ENCODE results near the gene KCNQ1OT1. TPM values are rescaled to one million over a fixed set of nuclear protein-coding genes. Genes with fewer than 3 reads are reported as not detected.
A peak's percentile ranks its signal among the peaks of the same experiment; 100 is the strongest.

KCNQ1OT1 gene
- total RNA-seq = 1 to 10 TPM in 1 of 2 donors, under 1 TPM in 1; 0.77 to 1.5 TPM

DNA sequence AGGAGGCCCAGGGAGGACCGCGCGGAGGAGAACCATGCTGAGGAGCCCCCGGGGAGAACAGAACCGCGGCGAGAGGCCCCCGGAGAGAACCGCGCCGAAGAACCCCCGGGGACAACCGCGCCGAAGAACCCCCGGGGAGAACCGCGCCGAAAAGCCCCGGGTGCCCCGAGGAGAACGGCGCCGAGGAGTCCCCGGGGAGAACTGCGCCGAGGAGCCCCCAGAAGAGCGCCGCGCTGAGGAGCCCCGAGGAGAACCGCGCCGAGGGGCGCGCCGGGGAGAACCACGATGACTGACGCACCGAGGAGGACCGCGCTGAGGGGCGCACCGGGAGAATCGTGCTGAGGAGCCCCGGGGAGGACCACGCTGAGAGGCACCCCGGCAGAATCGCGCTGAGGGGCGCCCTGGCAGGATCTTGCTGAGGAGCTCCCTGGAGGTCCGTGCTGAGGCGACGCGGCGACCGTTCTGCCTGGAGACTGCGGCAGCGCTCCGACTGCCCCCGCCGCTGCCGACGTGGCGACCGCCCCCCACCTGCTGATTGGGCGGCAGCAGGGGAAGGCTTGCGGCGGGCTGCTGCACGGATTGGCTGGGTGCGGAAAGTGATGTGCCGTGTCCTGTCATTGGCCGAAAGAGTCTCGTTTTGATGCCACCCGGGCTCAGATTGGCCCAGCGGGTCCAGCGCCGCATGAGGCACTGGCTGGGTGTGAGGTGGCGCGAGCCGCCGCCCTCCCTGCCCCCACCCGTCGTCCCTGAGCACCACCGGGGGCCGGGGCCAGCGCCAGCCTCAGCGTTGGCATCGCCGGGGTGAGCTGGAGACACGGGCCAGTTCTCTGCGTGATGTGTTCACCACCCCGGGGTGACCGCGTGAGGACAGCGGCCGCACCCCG, at the start of gene KCNQ1OT1:
Gene KCNQ1OT1, minus strand, starts transcription at position 464 of the 884 bp plus-strand sequence.
- H3K9ac ChIP-seq (ENCODE audit: low read depth in 2 of 2, low read length in 2 of 2) = peak within 1 kb of the TSS; percentile 77 to 88
- no peaks in the 10 kb centered on the region for H3K27me3 ChIP-seq
- no peaks in the 10 kb centered on the region for H3K9me3 ChIP-seq
- intact Hi-C loops (cut with DNase I) = loop anchor here (10.0 kb wide), 1 partner anchor 185 kb away; the partner anchor contains the start of gene CDKN1C
- H3K36me3 ChIP-seq = no peaks in the 10 kb centered on the region
- H3K4me3 ChIP-seq = peak within 1 kb of the TSS; percentile 62
- peak; percentile 90 for DNase-seq
- peak within 1 kb of the TSS; percentile 71 for H3K27ac ChIP-seq
- peaks cover 6% of the 10 kb centered on the region for H3K4me1 ChIP-seq
- TF ChIP-seq, protein P1, sequence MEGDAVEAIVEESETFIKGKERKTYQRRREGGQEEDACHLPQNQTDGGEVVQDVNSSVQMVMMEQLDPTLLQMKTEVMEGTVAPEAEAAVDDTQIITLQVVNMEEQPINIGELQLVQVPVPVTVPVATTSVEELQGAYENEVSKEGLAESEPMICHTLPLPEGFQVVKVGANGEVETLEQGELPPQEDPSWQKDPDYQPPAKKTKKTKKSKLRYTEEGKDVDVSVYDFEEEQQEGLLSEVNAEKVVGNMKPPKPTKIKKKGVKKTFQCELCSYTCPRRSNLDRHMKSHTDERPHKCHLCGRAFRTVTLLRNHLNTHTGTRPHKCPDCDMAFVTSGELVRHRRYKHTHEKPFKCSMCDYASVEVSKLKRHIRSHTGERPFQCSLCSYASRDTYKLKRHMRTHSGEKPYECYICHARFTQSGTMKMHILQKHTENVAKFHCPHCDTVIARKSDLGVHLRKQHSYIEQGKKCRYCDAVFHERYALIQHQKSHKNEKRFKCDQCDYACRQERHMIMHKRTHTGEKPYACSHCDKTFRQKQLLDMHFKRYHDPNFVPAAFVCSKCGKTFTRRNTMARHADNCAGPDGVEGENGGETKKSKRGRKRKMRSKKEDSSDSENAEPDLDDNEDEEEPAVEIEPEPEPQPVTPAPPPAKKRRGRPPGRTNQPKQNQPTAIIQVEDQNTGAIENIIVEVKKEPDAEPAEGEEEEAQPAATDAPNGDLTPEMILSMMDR (IDR thresholded peaks at IDR 0.05) = no peak

- TF ChIP-seq, protein P1 (IDR thresholded peaks at IDR 0.05) = no peak
- Histone ChIP-seq H3K27ac (no peak overlapping the region), H3K36me3 (no peaks in the 10 kb centered on the region), H3K9ac (ENCODE audit: low read depth in 2 of 2, low read length in 2 of 2) (no peak overlapping the region), H3K27me3 (no peaks in the 10 kb centered on the region), H3K4me3 (no peak overlapping the region), H3K4me1 (no peaks in the 10 kb centered on the region), H3K9me3 (no peaks in the 10 kb centered on the region)
- intact Hi-C loops (cut with DNase I) = no loop called here
- no peak for DNase-seq
Observed at GRCh38 chr11:2748814-2749554, 49.2 kb upstream of the KCNQ1OT1 start.

DNA sequence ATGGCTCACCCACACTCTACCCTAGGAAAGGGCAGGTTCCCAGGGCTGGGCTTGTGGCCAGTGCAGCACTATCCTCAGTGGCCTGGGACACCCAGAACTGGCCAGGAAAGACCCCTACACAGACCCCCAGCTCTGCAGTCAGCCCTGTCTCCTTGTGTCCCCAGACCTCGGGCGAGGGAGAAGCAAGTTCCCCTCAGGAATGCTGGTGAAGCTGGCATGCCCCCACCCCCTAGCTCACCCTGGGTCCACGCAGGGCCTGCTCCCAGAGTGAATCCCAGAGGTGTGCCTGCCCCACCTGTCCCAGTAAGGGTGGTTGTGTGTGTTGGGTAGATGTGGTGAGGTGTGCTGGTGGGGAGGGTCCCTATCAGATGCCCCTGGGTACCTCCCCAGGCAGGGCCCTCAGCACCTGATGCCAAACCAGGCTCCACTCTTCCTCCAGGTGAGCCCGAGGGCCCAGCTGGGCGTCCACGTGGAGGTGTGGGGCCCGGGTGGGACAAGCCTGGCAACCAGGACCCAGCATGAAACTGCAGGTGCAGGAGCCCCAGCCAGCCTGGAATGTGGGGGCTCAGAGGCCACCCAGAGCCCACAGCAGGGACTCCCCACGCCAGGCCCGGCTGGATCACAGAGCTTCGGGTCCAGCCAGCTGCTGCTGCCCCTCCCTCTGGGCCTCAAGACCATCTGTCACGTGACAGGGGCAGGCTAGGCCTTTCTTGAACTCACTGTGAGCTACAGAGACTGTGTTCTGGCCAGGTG, 48.4 kb upstream of the KCNQ1OT1 start:
- Histone ChIP-seq H3K4me1 (no peaks in the 10 kb centered on the region), H3K27me3 (no peaks in the 10 kb centered on the region), H3K9me3 (no peaks in the 10 kb centered on the region), H3K36me3 (no peaks in the 10 kb centered on the region), H3K4me3 (no peak overlapping the region), H3K9ac (ENCODE audit: low read depth in 2 of 2, low read length in 2 of 2) (no peak overlapping the region), H3K27ac (no peak overlapping the region)
- DNase-seq = no peak
- TF ChIP-seq, protein P1 (IDR thresholded peaks at IDR 0.05) = no peak
- intact Hi-C loops (cut with DNase I) = no loop called here

DNA sequence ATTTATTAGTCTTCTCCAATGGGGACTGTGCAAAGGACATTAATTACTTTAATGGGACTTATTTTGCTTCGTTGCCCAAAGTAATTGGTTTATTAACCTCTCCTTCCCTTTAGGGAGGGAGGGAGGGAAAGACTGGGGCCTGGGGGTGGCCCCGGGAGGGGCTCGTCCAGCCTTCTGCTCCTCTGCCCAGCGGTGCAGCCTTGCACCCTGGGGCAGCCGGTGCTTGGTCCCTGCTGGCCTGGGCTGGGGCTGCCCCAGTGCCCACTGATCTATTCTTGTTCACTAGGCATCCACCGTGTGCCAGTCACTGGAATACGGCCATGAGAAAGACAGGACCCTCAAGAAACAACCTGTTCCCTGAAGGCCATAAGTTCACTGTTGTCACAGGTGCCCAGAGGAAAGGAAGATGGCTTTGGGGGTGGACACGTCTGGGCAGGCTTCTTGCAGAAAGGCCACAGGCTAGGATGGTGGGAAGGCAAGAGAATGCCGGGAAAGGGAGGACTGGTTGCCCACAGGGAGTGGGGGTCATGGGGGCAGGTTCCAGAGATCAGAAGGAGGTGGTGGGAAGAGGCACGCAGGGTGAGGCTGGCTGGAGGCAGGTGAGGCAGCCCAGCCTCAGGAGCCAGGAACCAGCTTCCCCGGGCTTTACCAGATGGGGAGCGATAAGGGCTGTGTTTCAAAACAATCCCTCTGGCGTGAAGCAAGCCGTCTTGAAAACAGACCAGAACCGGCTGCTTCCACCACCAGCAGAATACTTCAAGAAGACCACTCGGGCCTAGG, 47.6 kb upstream of the KCNQ1OT1 start:
- Histone ChIP-seq H3K27ac (no peak overlapping the region), H3K27me3 (no peaks in the 10 kb centered on the region), H3K4me1 (no peaks in the 10 kb centered on the region)

More for the DNA sequence above, 47.6 kb upstream of the KCNQ1OT1 start:
- TF ChIP-seq, protein P1 (IDR thresholded peaks at IDR 0.05) = no peak
- intact Hi-C loops (cut with DNase I) = no loop called here
- Histone ChIP-seq H3K4me3 (no peak overlapping the region), H3K9ac (ENCODE audit: low read depth in 2 of 2, low read length in 2 of 2) (no peak overlapping the region), H3K9me3 (no peaks in the 10 kb centered on the region), H3K36me3 (no peaks in the 10 kb centered on the region)
- no peak for DNase-seq

Measured in colonic mucosa (tissue), 4 donors.